Amniotic epithelial cell (primary cell): Measurements from ENCODE around the gene ROR2.

Experiments used
- DNase-seq: peaks from one replicate; pipeline ENCODE4 v3.0.0-alpha.2; 2010; ENCODE audit warnings: low read depth

ROR2 gene

GRCh38 chr9:91716239-91716638, 233.8 kb downstream of the ROR2 start:
- DNase-seq: no peak

GRCh38 chr9:91714874-91715615, 235.0 kb downstream of the ROR2 start:
- no peak for DNase-seq

GRCh38 chr9:91714020-91714806, 235.8 kb downstream of the ROR2 start:
- DNase-seq: peak; percentile 77

- DNase-seq: no peak
Observed at GRCh38 chr9:91712811-91713210, 237.2 kb downstream of the ROR2 start.

- peak; percentile 68 for DNase-seq
Observed at GRCh38 chr9:91711755-91712601, 238.1 kb downstream of the ROR2 start.

GRCh38 chr9:91710158-91710557, 239.9 kb downstream of the ROR2 start:
- DNase-seq: no peak

GRCh38 chr9:91705386-91705785, 244.6 kb downstream of the ROR2 start:
- DNase-seq: no peak

- no peak for DNase-seq
Observed at GRCh38 chr9:91700475-91700874, 249.6 kb downstream of the ROR2 start.

GRCh38 chr9:91698266-91698665, 251.8 kb downstream of the ROR2 start:
- no peak for DNase-seq

- DNase-seq: no peak
Observed at GRCh38 chr9:91697201-91697600, 252.8 kb downstream of the ROR2 start.

- no peak for DNase-seq
Observed at GRCh38 chr9:91694081-91694870, 255.8 kb downstream of the ROR2 start.

GRCh38 chr9:91693226-91693625, 256.8 kb downstream of the ROR2 start:
- DNase-seq: no peak

- DNase-seq: peak; percentile 28
Observed at GRCh38 chr9:91690540-91691249, 259.3 kb downstream of the ROR2 start.

GRCh38 chr9:91689006-91689405, 261.0 kb downstream of the ROR2 start:
- peak; percentile 14 for DNase-seq

GRCh38 chr9:91683269-91683668, 266.8 kb downstream of the ROR2 start:
- DNase-seq: no peak

- peak; percentile 57 for DNase-seq
Observed at GRCh38 chr9:91682806-91683205, 267.2 kb downstream of the ROR2 start.

GRCh38 chr9:91681461-91682305, 268.3 kb downstream of the ROR2 start:
- peak; percentile 56 for DNase-seq

- no peak for DNase-seq
Observed at GRCh38 chr9:91680998-91681397, 269.0 kb downstream of the ROR2 start.

- DNase-seq: peak; percentile 37
Observed at GRCh38 chr9:91680106-91680505, 269.9 kb downstream of the ROR2 start.
